GM12872 (cell line): ENCODE results near the gene RBM18.

Experiments
- CTCF ChIP-seq: IDR thresholded peaks from 3 replicates; pipeline ENCODE4 v1.5.1; 2011; ENCODE audit warnings: low read depth, mild to moderate bottlenecking, low read length, moderate library complexity; ENCODE audit not compliant: insufficient read depth

The RBM18 gene

GRCh38 chr9:122236681-122237080 lies 28.0 kb downstream of the RBM18 start:
- TF ChIP-seq CTCF: no peak

GRCh38 chr9:122234022-122234748 lies 30.5 kb downstream of the RBM18 start:
- TF ChIP-seq CTCF: no peak

GRCh38 chr9:122232796-122233306 lies 31.8 kb downstream of the RBM18 start:
- TF ChIP-seq CTCF: no peak

- TF ChIP-seq CTCF: no peak
Observed at GRCh38 chr9:122229485-122229837, 35.2 kb downstream of the RBM18 start.

- TF ChIP-seq CTCF: no peak
Observed at GRCh38 chr9:122228568-122229484, 35.8 kb downstream of the RBM18 start, which contains the start of gene LHX6. LHX6 (minus strand) TSS chr9:122228957; CDS start chr9:122228740, 217 bp downstream.

GRCh38 chr9:122228191-122228567 lies 36.5 kb downstream of the RBM18 start:
- no peak for TF ChIP-seq CTCF

GRCh38 chr9:122227575-122227900 lies 37.1 kb downstream of the RBM18 start:
- no peak for TF ChIP-seq CTCF
